IgD-negative memory B cell (primary cell): Measurements from ENCODE around the gene SEC14L1. TPM values are rescaled to one million over a fixed set of nuclear protein-coding genes. Genes with fewer than 3 reads are reported as not detected.

Source experiments
- H3K27ac Mint-ChIP-seq, 3 donors: one replicate each; pipeline ENCODE4 v1.8.0; 2020 to 2022; ENCODE audit warnings: mild to moderate bottlenecking in 3 of 3, mixed read lengths in 3 of 3, moderate library complexity in 1 of 3
- H3K27me3 Mint-ChIP-seq: one replicate; pipeline ENCODE4 v1.8.0; 2021; ENCODE audit warnings: mixed read lengths
- H3K36me3 Mint-ChIP-seq: one replicate; pipeline ENCODE4 v1.8.0; 2020; ENCODE audit warnings: mild to moderate bottlenecking, mixed read lengths
- H3K4me1 Mint-ChIP-seq, 3 donors: one replicate each; pipeline ENCODE4 v1.8.0; 2020 to 2022; ENCODE audit warnings: mixed read lengths in 3 of 3, mild to moderate bottlenecking in 1 of 3
- H3K4me3 Mint-ChIP-seq, 4 donors: one replicate each; pipeline ENCODE4 v1.8.0; 2020 to 2022; ENCODE audit warnings: mild to moderate bottlenecking in 4 of 4, mixed read lengths in 4 of 4, moderate library complexity in 3 of 4
- H3K9me3 Mint-ChIP-seq, 3 donors: one replicate each; pipeline ENCODE4 v1.8.0; 2020 to 2021; ENCODE audit warnings: mixed read lengths in 3 of 3, mild to moderate bottlenecking in 1 of 3
- polyA plus RNA-seq: library from polyadenylated mRNA; unstranded; fragments of 300-500 nt; fragmentation: Illumina TruSeq; gene quantifications from one replicate; pipeline ENCODE4 v1.2.3, GENCODE V29; 2021

Gene SEC14L1
- polyA plus RNA-seq, 1 donor from 2014 or later, result 44.4 TPM

DNA sequence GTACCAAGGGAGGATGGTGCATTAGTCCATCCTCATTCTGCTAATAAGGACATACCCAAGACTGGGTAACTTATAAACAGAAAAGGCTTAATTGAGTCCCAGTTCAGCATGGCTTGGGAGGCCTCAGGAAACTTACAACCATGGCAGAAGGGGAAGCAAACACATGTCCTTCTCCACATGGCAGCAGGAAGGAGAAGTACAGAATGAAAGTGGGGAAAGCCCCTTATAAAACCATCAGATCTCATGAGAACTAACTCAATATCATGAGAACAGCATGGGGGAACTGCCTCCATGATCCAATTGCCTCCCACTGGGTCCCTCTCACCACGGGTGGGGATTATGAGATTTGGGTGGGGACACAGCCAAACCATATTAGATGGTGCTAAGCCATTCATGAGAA, 84.5 kb downstream of the SEC14L1 start:
- no peak overlapping the region for H3K27ac Mint-ChIP-seq
- no peak overlapping the region for H3K4me3 Mint-ChIP-seq
- no peaks in the 10 kb centered on the region for H3K4me1 Mint-ChIP-seq
- H3K9me3 Mint-ChIP-seq, result no peaks in the 10 kb centered on the region
- peaks cover 1% of the 10 kb centered on the region for H3K36me3 Mint-ChIP-seq
- no peaks in the 10 kb centered on the region for H3K27me3 Mint-ChIP-seq

DNA sequence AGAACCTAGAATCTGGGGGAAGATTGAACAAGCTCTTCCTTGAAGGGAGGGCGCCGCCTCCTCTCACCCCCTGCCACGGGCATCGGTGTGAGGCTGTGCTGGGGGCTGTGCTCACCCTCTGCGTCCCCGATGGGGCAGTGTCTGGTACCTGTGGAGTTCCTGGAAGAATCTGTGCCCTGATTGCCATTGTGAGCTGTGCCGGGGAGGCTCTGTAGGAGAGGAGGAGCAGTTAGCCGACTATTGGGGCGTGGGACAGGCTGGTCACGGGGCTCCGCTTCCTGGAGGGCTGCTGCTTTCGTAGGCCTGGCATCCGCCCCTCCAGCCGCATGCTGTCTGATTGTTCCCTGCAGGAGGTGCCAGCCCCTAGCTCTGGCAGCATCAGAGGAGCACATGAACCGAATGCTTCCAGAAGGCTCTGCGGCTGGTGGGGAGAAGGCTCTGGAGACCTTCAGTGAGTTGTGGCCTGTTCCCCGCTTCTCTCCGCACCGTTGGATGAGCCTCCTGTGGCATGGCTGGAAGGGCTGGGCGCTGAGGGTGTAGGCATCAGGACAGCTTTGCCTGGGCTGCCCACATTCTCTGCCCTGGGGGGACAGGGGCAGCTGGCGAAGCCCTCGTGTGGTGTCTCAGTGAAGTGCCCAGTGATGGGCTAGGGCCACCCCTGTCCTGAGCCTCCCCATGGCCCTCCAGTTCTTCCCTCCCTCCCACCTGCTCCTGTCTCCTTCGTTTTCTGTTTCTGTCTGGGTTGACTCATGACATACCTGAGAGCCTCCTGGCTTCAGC, 86.9 kb downstream of the SEC14L1 start:
- Mint-ChIP-seq H3K4me1 (no peaks in the 10 kb centered on the region), H3K27me3 (no peaks in the 10 kb centered on the region), H3K4me3 (peak overlapping the region in 1 of 4 donors; percentile 67), H3K27ac (no peak overlapping the region), H3K36me3 (no peaks in the 10 kb centered on the region), H3K9me3 (no peaks in the 10 kb centered on the region)

DNA sequence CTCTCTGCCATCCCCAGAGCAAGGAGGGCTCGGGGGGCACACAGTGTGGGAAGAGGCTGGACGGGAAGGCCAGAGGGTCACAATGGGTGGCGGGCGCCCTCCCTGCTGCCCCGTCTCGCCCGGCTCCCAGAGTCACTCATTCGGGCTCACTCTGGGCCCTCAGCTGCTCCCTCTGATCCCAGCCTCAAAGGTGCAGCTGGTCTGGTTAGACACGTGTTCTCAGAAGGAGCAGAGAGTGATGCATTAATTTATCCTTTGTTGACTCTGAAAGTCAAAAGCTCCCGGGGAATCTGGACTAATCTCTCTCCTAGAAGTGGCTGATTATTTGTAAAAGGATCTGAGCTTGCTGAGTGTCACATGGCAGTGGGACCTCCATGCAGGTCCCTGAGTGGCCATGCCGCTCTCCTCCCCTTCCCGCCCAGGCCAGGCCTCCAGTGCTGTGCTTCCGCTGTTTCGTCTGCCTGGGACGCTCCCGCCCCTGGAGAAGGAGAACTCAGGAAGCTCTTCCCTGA, 87.5 kb downstream of the SEC14L1 start:
- H3K4me1 Mint-ChIP-seq, result peaks cover 0 to 3% (median 0%) of the 10 kb centered on the region in 3 donors
- H3K9me3 Mint-ChIP-seq, result peaks cover 0 to 1% (median 0%) of the 10 kb centered on the region in 3 donors
- no peaks in the 10 kb centered on the region for H3K27me3 Mint-ChIP-seq
- H3K4me3 Mint-ChIP-seq, result no peak overlapping the region
- no peaks in the 10 kb centered on the region for H3K36me3 Mint-ChIP-seq
- H3K27ac Mint-ChIP-seq, result peak overlapping the region in 1 of 3 donors; percentile 46

DNA sequence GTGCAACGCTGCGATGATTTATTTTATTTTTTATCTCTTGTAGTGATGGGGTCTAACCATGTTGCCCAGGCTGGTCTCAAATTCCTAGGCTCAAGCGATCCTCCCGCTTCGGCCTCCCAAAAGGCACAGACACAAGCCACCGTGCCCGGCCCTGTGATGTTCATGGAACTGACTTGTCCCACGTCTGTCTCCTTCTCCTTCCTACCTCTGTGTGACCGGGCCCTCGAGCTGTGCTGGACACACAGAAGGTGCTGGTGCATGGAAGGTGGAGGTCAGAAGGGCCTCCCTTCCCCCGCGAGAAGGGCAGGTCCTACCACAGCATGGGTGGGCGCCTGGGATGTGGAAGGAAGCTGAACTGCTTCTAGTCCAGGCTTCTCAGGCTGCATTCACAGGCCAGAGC, 88.0 kb downstream of the SEC14L1 start:
- Mint-ChIP-seq H3K4me3 (no peak overlapping the region), H3K4me1 (peaks cover 2 to 8% (median 2%) of the 10 kb centered on the region in 3 donors), H3K27ac (no peak overlapping the region), H3K9me3 (peaks cover 0 to 2% (median 0%) of the 10 kb centered on the region in 3 donors), H3K27me3 (no peaks in the 10 kb centered on the region), H3K36me3 (no peaks in the 10 kb centered on the region)

DNA sequence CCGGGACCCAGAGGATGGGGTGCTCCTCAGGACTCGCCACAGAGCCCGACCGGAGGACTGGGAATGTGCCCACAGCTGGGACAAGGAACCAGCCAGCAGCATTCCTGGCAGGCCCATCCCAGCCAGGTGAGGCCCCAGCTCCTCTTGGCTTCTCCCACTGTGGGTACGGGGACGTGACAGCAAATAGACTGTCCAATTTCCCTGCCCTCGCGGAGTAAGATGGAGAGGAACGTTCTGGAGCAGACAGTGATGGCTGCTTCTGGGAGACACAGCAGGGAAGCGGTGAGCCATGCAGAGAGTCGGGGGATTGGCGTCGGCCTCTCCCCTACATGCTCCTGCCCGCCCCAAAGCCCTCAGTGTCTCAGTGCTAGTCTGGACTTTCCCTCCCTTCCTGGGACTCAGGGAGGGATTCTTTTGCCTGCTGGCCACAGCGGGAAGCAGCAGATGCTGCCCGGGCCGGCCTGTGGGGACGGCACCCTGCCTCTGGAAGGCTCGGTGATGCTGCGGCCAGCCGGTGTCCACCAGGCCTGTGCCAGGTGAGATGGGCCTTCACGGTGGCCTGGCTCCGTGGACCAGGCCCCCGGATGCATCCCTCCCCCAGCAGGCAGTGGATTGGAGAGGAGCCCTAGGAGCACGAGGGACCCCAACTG, 89.1 kb downstream of the SEC14L1 start:
- H3K4me1 Mint-ChIP-seq, result peaks cover 5 to 13% (median 7%) of the 10 kb centered on the region in 3 donors
- no peaks in the 10 kb centered on the region for H3K36me3 Mint-ChIP-seq
- H3K4me3 Mint-ChIP-seq, result peak overlapping the region in 1 of 4 donors; percentile 32
- H3K27ac Mint-ChIP-seq, result no peak overlapping the region
- peaks cover 0 to 2% (median 0%) of the 10 kb centered on the region in 3 donors for H3K9me3 Mint-ChIP-seq
- peaks cover 1% of the 10 kb centered on the region for H3K27me3 Mint-ChIP-seq

DNA sequence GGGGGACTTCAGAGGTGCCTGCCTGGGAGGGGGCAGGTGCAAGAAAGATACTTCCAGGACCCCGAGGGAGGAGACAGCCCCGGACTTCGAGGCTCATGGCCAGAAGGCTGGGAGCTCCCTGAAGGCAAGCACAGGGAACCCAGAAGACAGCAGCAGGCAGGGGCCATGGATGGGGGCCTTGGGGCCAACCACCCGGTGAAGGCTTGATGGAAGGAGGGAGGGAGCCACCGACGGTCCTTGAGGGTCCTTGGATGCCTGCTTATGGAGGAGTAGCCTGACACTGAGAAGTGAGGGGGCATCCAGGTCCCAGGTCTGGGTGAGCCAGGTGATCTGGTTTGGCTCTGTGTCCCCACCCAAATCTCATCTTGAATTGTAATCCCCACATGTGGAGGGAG, 89.7 kb downstream of the SEC14L1 start:
- Mint-ChIP-seq H3K4me3 (no peak overlapping the region), H3K27ac (no peak overlapping the region), H3K4me1 (peaks cover 7 to 13% (median 11%) of the 10 kb centered on the region in 3 donors), H3K36me3 (no peaks in the 10 kb centered on the region), H3K9me3 (peaks cover 0 to 2% (median 0%) of the 10 kb centered on the region in 3 donors), H3K27me3 (peaks cover 1% of the 10 kb centered on the region)

DNA sequence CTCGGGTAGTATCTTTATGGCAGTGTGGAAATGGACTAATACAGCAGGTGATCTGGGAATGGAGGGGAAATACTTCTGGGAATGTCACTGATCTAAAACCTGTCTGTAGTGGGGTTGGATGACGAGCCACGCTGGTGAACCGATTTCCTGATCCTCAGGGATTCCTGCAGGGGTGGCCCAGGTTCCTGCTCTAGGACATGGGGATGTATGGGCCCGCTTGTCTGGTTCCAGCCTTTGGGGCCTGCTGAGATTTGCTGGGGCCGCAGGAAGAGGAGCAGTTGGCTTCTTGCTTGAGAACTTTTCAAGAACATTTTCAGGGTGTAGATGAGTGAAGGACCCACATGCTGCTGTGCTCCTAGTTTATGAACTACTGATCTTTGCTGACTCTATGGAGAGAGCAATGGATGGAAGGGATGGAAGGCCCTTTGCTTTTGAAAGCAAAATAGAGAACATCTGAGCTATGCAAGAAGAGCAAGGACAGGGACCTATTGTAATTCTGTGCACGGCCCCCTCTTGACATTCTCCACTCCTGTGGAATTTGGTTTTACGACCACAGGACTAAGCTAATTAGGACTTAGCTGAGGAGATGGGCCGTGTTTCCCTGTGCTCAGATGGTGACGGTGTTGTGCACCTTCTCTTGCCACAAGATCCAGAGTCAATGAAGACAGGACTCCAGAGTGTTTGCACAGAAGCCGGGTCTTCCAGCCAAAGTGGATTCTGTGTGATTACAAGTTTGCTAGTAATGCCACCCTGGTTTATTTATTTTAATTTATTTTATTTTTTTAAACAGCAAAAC, 90.5 kb downstream of the SEC14L1 start:
- Mint-ChIP-seq H3K9me3 (peaks cover 0 to 2% (median 0%) of the 10 kb centered on the region in 3 donors), H3K4me3 (no peak overlapping the region), H3K4me1 (peaks cover 7 to 13% (median 13%) of the 10 kb centered on the region in 3 donors), H3K27me3 (peaks cover 1% of the 10 kb centered on the region), H3K27ac (no peak overlapping the region), H3K36me3 (no peaks in the 10 kb centered on the region)

DNA sequence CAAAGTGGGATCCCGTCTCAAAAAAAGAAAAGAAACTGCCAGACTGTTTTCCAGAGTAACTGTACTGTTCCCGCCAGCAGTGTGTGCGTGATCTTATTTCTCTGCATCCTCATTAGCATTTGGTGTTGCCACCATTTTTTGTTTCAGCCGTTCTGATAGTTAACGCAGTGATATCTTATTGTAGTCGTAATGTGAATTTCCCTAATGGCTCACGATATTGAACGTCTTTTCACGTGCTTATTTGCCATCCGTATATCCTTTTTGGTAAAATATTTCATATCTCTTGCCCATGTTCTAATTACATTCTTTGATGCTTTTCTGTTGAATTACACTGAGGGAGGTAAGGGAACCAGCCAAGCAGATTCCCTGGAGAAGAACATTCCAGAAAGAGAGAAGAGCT, 92.4 kb downstream of the SEC14L1 start:
- no peaks in the 10 kb centered on the region for H3K36me3 Mint-ChIP-seq
- H3K9me3 Mint-ChIP-seq, result peaks cover 2 to 4% (median 4%) of the 10 kb centered on the region in 3 donors
- H3K4me1 Mint-ChIP-seq, result peaks cover 7 to 13% (median 13%) of the 10 kb centered on the region in 3 donors
- no peak overlapping the region for H3K4me3 Mint-ChIP-seq
- H3K27ac Mint-ChIP-seq, result no peak overlapping the region
- peaks cover 1% of the 10 kb centered on the region for H3K27me3 Mint-ChIP-seq

DNA sequence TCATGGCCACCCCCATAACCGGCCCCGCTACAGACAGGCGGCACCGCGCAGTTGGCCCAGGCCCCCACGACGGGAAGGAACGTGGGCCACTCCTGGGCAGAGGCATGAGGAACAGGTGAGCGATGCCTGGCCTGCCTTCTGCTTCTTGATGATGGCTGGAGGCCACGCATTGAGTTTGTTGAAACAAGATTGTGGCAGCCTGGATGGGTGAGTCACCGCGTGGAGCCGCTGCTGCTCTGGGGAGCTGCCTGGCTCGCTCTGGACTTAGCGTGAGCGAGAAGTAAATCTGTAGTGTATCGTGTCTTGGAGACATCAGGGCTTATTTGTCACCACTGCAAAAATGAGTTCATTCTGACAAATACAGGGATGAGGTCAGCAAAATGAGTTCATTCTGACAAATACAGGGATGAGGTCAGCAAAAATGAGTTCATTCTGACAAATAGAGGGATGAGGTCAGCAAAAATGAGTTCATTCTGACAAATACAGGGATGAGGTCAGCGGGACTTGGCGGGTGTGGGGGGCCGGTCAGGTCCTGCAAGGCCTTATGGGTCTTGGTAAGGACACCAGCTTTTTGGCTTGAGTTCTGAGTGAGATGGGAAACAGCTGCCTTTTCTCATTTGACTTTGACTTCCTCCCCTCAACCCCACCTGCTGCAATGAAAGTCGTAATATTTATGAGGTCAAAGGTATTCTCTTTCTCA, 93.0 kb downstream of the SEC14L1 start:
- H3K9me3 Mint-ChIP-seq, result peaks cover 2 to 4% (median 4%) of the 10 kb centered on the region in 3 donors
- H3K4me1 Mint-ChIP-seq, result peaks cover 7 to 13% (median 13%) of the 10 kb centered on the region in 3 donors
- no peaks in the 10 kb centered on the region for H3K36me3 Mint-ChIP-seq
- peaks cover 1% of the 10 kb centered on the region for H3K27me3 Mint-ChIP-seq
- H3K27ac Mint-ChIP-seq, result no peak overlapping the region
- peak overlapping the region in 2 of 4 donors; percentile 28 to 41 for H3K4me3 Mint-ChIP-seq

DNA sequence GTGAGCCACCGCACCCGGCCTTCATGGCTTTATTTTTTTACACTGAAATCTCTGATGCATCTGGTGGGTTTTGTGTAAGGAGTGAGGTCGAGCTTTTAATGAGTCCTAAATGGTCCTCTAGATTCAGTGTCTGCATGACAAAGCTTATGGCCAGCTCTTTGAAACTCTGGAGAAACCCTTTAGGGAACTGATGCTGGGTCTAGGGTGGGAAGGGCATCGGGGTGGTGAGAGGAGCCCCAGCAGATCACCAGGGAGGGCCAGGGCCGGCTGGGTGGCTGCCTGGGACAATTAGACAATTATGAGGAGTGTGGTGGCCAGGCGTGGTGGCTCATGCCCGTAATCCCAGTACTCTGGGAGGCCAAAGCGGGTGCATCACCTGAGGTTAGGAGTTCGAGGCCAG, 93.9 kb downstream of the SEC14L1 start:
- Mint-ChIP-seq H3K4me1 (peaks cover 7 to 13% (median 13%) of the 10 kb centered on the region in 3 donors), H3K27me3 (peaks cover 1% of the 10 kb centered on the region), H3K36me3 (no peaks in the 10 kb centered on the region), H3K27ac (no peak overlapping the region), H3K9me3 (peaks cover 2 to 4% (median 4%) of the 10 kb centered on the region in 3 donors), H3K4me3 (peak overlapping the region in 2 of 4 donors; percentile 68 to 82)

DNA sequence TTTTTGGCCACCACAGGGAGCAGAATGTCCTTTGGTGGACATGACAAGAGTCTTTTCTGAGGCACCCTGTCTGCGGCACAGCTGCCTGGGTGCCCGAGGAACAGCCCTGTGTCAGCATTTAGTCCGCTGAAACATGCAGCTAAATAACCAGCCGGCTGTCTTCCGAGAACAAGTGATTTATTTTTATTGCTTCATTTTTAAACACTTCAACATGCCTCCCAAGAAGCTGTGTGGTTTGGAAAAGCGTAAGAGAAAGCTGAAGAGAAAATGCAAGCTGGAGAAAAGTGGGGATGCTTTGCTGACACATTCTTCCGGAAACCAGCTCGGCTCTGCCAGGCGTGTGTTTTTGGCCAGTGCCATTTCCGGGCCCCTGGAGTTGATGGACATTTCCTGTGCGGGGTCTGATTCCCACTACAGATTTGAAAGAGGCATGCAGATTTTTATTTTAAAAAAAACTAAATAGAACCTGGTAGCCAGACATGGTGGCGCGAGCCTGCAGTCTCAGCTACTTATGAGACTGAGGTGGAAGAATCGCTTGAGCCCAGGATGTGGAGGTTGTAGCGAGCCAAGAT, 94.7 kb downstream of the SEC14L1 start:
- H3K27me3 Mint-ChIP-seq, result peaks cover 1% of the 10 kb centered on the region
- peaks cover 2 to 4% (median 4%) of the 10 kb centered on the region in 3 donors for H3K9me3 Mint-ChIP-seq
- H3K4me1 Mint-ChIP-seq, result peaks cover 7 to 13% (median 13%) of the 10 kb centered on the region in 3 donors
- no peak overlapping the region for H3K27ac Mint-ChIP-seq
- peak overlapping the region in 2 of 4 donors; percentile 47 to 63 for H3K4me3 Mint-ChIP-seq
- H3K36me3 Mint-ChIP-seq, result no peaks in the 10 kb centered on the region

DNA sequence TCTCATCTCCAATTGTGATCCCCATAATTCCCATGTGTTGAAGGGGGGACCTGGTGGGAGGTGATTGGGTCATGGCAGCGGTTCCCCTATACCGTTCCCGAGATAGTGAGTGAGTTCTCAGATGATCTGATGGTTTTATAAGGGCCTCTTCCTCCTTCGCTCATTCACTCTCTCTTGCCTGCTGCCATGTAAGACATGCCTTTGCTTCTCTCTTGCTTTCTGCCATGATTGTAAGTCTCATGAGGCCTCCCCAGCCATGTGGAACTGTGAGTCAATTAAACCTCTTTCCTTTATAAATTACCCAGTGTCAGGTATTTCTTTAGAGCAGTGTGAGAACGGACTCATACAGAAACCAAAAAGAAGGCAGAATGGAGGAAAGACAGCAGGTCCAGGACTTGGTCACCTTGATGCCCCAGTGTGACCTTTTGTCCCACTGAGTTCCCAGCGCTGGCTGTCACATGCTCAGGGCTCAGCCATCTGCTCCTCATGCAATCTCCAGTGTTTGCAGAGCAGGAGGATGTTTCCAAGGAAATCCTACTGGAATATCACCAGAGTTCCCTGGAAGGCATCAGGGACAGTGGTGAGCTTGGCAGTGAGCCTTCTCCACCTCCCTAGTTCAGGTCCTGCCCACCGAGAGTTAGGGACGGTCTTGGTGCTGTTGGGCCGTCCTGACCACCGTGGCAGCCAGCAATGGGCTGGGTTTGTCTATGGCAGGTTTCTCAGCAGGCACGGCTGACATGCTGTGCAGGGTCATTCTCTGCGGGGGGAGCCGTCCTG, 96.7 kb downstream of the SEC14L1 start:
- Mint-ChIP-seq H3K27ac (no peak overlapping the region), H3K27me3 (peaks cover 1% of the 10 kb centered on the region), H3K4me1 (peaks cover 7 to 13% (median 13%) of the 10 kb centered on the region in 3 donors)

DNA sequence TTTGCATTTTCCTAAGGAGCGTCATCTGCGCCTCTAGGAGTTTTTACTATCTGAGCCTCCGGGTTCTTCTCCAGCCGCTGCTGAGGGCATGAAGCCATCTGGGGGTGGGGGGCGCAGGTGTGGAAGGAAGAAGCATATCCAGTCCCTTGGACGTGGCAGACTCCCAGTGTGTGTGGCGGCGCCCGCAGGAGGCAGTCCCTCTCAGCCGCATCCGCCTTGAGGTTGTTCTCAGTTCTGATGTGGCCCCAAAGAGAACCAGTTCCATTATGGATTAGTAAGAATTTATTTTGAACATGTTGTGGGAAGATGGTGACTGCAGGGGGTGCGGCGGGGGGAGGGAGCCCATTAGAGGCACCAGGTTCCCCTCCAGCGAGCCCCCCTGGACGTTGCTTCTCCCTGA, 100.2 kb downstream of the SEC14L1 start:
- Mint-ChIP-seq H3K4me1 (peaks cover 0 to 5% (median 2%) of the 10 kb centered on the region in 3 donors), H3K36me3 (no peaks in the 10 kb centered on the region), H3K27me3 (no peaks in the 10 kb centered on the region), H3K4me3 (no peak overlapping the region), H3K27ac (no peak overlapping the region), H3K9me3 (peaks cover 2 to 4% (median 3%) of the 10 kb centered on the region in 3 donors)

More for the DNA sequence above, 96.7 kb downstream of the SEC14L1 start:
- Mint-ChIP-seq H3K9me3 (peaks cover 2 to 4% (median 4%) of the 10 kb centered on the region in 3 donors), H3K36me3 (no peaks in the 10 kb centered on the region), H3K4me3 (no peak overlapping the region)
